ENCODE results near the gene BRD3.

BRD3 gene

GRCh38 chr9:134053941-134054761 is 13.7 kb downstream of the BRD3 start:
- no peak for DNase-seq

GRCh38 chr9:134053401-134053871 is 14.4 kb downstream of the BRD3 start:
- no peak for DNase-seq

DNA sequence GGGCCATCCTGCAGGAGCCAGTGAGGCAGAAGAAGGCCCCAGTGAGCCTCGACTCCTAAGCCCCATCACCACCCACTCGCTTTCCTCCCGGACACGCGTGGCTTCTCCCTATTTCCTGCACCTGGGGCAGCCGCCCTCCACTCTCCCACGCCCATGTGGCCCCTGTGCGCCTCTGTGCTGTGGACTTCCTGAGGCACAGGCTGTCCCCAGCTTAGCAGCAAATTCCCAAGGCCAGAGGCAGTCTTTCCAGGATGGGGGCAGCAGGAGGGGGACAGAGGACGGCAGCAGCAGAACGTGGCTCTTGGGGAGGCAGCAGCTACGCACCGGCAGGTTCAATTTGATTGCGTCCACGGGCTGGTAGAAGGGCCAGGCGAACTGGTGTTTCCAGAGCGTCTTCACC is 14.9 kb downstream of the BRD3 start:
- DNase-seq: no peak

- no peak for DNase-seq
These were observed 15.3 kb downstream of the BRD3 start for GRCh38 chr9:134052491-134052890.

GRCh38 chr9:134051319-134051718 is 16.5 kb downstream of the BRD3 start:
- DNase-seq: no peak

GRCh38 chr9:134050726-134051125 is 17.1 kb downstream of the BRD3 start:
- DNase-seq: no peak

DNA sequence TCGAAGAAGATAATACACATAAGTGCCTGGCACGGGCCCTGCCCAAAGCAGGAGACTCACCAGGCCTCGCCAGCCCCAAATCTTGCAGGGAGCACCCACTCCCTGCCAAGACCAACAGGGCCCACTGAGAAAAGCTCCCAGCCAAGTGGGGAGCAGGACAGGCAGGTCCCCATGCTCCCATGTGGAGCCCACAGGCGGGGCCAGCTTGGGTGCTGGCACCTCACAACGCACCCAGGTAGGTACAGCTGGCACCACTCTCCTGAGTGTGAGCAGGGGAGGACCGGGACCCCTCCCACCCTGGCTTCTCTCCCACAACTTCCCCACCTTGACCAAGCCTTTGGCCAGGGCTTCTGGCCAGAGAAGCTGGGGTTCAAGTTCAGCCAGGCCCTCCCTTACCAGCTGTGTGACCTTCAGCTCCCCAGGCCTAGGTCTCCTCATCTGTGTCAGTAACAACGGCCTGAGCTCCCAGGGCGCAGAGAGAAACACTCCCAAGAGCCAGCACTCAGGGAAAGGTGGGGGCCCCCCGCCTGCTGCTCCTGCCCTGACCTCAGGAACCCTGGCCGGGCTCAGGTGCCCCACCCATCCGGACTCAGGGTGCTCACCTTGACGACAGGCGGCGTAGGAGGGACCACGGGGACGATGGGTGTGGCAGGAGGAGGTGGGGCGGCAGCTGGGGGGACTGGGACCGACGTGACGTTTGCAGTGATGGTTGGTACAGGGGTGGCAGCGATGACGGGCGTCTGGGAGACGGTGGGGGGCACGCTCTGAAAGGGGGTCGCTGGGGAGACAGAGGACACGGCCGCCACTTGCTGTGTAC is 17.8 kb downstream of the BRD3 start:
- DNase-seq: no peak

DNA sequence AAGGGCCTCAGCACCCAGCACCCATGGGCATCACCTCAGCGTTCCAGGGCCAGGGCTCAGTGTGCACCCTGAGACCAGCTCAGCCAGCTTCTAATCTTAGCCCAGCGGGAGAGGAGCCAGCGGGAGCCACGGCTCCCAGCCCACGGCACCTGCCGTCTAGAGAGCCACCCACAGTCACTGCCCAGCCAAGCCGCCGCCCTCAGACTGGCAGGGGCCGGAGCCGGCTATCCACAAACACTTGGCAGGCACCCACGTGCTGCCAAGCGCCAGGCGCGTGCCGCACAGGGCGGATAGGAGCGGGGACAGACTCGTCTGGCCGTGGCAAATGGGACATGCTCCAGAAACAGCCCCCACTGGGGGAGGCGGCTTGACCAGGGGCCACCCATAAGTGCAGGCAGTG is 18.6 kb downstream of the BRD3 start:
- DNase-seq: no peak

DNA sequence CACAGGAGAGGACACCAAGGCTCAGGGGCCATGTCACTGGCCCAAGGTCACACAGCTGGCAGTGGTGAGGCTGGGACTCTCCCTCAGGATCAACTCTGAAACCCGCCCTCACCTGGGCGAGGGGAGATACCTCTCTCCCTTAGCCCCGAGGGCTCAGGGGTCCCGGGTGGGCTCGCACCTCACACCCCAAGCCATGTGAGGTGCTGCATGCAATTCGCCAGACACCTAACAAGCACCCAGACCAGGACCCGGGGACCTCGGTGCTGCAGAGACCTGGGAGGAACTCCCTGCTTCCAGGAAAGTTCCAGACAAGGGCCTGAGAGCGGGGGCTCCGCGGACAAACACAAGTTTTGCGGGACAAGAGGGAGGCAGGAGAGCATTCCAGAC is 19.3 kb downstream of the BRD3 start:
- no peak for DNase-seq

GRCh38 chr9:134047868-134048581 is 19.8 kb downstream of the BRD3 start:
- no peak for DNase-seq

GRCh38 chr9:134046894-134047681 is 20.7 kb downstream of the BRD3 start:
- no peak for DNase-seq

DNA sequence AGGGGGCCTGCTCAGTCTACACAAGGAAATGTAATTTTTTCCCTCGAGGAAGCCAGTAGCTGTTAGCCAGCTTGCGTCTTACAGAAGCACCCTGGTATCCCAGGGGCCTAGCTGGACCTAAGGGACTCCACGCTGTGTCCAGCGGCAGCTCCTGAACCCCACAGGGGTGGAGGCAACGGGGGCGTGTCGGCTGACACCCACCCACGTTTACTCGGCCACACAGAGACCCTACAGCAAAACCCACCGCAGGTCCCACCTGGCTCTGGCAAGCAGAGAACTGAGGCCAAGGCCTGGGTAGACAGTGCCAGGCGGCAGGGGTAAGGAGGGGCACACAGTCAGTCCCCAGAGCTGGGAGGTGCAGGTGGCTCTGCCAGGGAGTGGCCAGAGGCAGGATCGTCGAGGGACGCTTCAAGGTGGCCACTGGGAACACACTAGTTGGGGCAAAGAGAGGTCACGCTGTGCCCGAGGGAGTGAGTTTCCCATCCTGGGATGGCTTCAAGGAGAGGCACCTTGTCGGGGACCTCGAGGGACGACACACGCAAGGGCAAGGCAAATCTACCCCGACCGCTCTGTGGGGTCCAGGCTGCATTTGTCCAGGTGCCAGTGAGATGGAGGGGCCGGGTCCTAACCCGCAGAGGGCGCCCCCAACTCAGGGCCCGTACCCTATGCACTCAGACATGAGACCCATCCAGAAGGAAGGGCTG is 21.8 kb downstream of the BRD3 start:
- DNase-seq: no peak

- no peak for DNase-seq
These were observed 22.9 kb downstream of the BRD3 start for GRCh38 chr9:134044944-134045343.

DNA sequence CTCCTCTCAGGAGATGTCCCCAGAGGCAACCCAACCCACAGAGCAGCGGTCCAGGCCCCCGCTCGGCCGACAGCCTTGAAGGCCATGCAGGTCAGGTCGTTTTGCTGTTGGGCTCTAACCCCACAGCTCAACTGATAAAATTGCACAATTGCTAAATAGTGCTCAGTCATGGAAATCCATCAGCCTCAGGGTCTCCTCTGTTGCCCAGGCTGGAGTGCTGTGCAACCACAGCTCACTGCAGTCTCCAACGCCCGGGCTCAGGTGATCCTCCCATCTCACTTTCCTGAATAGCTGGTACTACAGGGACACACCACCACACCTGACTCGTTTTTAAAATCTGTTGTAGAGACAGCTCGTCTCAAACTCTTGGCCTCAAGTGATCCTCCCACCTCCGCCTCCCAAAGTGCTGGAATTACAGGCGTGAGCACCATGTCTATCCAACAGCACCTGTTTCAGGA is 24.3 kb downstream of the BRD3 start:
- no peak for DNase-seq

DNA sequence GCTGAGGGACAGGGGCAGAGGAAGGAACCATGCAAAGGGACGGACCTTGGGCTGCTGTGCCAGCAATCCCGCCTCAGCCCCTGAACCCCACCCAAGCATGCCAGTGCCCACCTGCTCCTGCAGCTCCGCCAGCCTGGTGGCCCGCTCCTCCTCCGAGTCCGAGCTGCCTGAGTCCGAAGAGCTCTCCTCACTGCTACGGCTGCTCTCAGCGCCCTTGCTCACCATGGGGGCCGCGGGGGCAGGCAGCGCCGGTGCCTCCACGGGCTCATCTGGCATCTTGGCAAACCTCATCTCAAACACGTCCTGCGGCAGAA is 26.2 kb downstream of the BRD3 start:
- DNase-seq: no peak

DNA sequence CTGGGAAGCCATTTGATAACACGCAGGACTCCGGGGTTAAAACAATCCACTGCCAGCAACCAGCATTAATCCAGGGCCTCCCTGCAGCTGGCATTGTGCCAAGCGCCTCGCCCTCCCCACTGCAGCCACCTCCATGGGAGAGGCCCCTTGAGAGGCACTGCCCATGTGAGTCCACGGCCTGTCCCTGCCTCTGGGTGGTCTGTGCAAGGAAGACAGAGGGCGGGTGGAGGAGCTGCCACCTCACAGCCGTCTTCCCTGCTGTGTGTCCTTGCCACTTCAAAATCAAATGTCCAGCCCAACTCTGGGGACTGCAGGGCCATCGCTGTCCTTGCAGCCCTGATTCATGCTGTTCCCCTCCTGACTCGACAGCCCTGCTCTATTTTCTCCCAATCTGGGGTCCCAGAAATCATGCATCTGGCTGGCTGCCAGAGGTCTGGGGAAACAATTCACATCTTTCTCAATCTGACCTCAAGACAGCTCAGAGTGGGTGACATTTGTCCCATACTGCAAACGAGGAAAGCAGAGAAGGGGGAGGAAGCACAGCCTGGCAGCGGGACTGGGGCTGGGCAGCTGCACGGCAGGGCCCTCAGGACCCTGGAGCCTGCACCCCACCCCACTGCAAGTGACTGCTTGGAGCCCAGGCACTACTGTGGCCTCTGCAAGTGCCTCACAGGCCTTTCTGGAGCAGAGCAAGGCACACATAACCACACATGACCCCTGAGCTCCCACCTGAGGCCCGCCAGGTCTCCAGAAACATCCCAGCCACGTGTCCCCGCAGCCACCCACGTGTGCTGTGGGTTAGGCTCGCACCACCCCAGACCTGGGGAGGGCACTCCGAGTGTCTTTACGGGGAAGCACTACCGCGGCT is 26.8 kb downstream of the BRD3 start:
- no peak for DNase-seq

DNA sequence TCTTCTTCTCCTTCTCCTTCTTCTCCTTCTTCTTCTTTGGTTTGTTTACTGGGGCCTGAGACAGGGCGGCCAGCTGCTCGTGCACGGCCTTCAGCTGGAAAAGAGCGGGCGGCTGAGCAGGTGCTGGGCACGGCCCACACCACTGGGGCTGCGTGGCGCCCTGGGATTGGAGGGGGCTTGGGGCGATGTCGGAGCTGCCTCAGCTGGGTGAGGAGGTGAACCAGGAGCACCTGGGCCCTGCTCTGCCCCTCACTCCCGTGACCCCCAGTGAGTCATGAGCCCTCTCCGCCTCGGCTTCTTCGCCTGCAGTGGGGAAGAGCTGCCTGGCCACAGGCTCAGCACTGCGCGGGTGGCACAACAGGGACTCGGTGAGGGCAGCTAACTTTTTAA is 27.7 kb downstream of the BRD3 start:
- no peak for DNase-seq

GRCh38 chr9:134039386-134040175 is 28.2 kb downstream of the BRD3 start:
- DNase-seq: no peak

DNA sequence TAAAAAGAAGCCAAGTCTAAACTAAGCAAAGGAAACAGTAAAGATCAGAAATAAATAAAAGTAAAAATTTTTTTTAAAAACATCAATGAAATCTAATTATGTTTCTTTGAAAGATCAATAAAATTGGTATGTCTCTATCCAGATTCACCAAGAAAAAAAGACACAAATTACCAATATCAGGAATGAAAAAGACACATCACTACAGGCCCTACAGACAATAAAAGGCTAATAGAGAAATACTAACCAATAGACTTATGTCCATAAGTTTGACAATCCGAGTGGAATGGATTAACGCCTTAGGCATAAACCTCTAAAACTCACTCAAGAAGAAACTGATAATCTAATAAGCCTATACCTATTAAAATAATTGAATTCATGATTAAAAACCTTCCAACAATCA is 30.2 kb downstream of the BRD3 start:
- no peak for DNase-seq

GRCh38 chr9:134036130-134036529 is 31.7 kb downstream of the BRD3 start:
- DNase-seq: no peak
